Epithelial cell of proximal tubule (primary cell): Measurements from ENCODE around the gene PAMR1. TPM values are rescaled to one million over a fixed set of nuclear protein-coding genes. Genes with fewer than 3 reads are reported as not detected.
A peak's percentile ranks its signal among the peaks of the same experiment; 100 is the strongest.

ENCODE experiments used
- DNase-seq: peaks from one replicate; pipeline ENCODE4 v3.0.0-alpha.2; 2011; ENCODE audit warnings: low read depth
- H3K4me3 ChIP-seq: 2 replicates; pipeline ENCODE4 v1.5.1; 2011; ENCODE audit warnings: low read depth, mild to moderate bottlenecking, low read length
- CTCF ChIP-seq: conservative IDR thresholded peaks from 2 replicates; pipeline ENCODE4 v1.5.1; 2012; ENCODE audit warnings: low read depth, mild to moderate bottlenecking, low read length
- total RNA-seq: library from RNA; depleted of rRNA; stranded (reverse); fragments of >200 nt; gene quantifications from 2 replicates; pipeline ENCODE4 v1.2.3, GENCODE V29; 2015

The PAMR1 gene
- total RNA-seq, 1 donor from 2014 or later: 0.06 TPM

- no peak for TF ChIP-seq CTCF
- H3K4me3 ChIP-seq: no peak overlapping the region
- DNase-seq: no peak
Measured at GRCh38 chr11:35389897-35390465, 135.4 kb downstream of the PAMR1 start.

GRCh38 chr11:35389112-35389511 is 136.3 kb downstream of the PAMR1 start:
- no peak for DNase-seq
- TF ChIP-seq CTCF: no peak
- no peak overlapping the region for H3K4me3 ChIP-seq

- no peak for DNase-seq
- H3K4me3 ChIP-seq: no peak overlapping the region
- TF ChIP-seq CTCF: no peak
Measured at GRCh38 chr11:35388061-35388460, 137.4 kb downstream of the PAMR1 start.

GRCh38 chr11:35387111-35387982 is 138.1 kb downstream of the PAMR1 start:
- H3K4me3 ChIP-seq: no peak overlapping the region
- no peak for DNase-seq
- TF ChIP-seq CTCF: peak; percentile 57

GRCh38 chr11:35383953-35384352 is 141.5 kb downstream of the PAMR1 start:
- no peak overlapping the region for H3K4me3 ChIP-seq
- DNase-seq: no peak
- TF ChIP-seq CTCF: no peak

Other genes with a start within 250 kb of the PAMR1 start
- under 0.01 TPM in 1 of 2 replicates, not detected in the other for gene SLC1A2, start 106.1 kb downstream of the PAMR1 start, total RNA-seq
- gene FJX1, start 92.8 kb upstream of the PAMR1 start, total RNA-seq: 52.1 and 78.4 TPM in 2 replicates
- 33.9 and 42.1 TPM in 2 replicates for gene TRIM44, start 137.2 kb upstream of the PAMR1 start, total RNA-seq